Adrenal gland (tissue), 12 donors: ENCODE data around the gene NHSL2. TPM values are rescaled to one million over a fixed set of nuclear protein-coding genes. Genes with fewer than 3 reads are reported as not detected.

Experiments
- DNase-seq, 7 donors: peaks; one replicate each; pipeline ENCODE4 v3.0.0-alpha.2; 2019 to 2020
- H3K27ac ChIP-seq, 5 donors: fragments of 200-600 bp; sonication (generic) in 4 of 5; 1 replicate in 3 of 5; 2 replicates in 2 of 5; pipeline versions ENCODE4 v1.5.1 to v1.8.0; 2016 to 2020; ENCODE audit warnings: mild to moderate bottlenecking in 1 of 5
- H3K27me3 ChIP-seq: fragments of 200-600 bp; 2 replicates; pipeline ENCODE4 v1.8.0; 2021
- H3K36me3 ChIP-seq, 2 donors: fragments of 200-600 bp; replicated peaks in 1 of 2; 1 replicate in 1 of 2; 2 replicates in 1 of 2; pipeline versions ENCODE4 v1.5.1 to v1.8.0; 2018 to 2022
- H3K4me1 ChIP-seq, 2 donors: fragments of 200-600 bp; replicated peaks in 1 of 2; 1 replicate in 1 of 2; 2 replicates in 1 of 2; pipeline versions ENCODE4 v1.5.1 to v1.8.0; 2018 to 2021
- H3K4me3 ChIP-seq, 4 donors: fragments of 200-600 bp; sonication (generic) in 3 of 4; one replicate each; pipeline ENCODE4 v1.5.1; 2016 to 2018
- H3K9me3 ChIP-seq, 3 donors: fragments of 200-600 bp; sonication (generic) in 1 of 3; replicated peaks in 1 of 3; 1 replicate in 2 of 3; 2 replicates in 1 of 3; pipeline versions ENCODE4 v1.5.1 to v1.8.0; 2016 to 2021
- CTCF ChIP-seq, 6 experiments: fragments of 450-650 bp in 4 of 6; fragments of 200-600 bp in 2 of 6; sonication (generic) in 1 of 6; IDR thresholded peaks; 1 replicate in 5 of 6; 2 replicates in 1 of 6; pipeline versions ENCODE4 v1.5.1 to v1.8.0; 2016 to 2021; ENCODE audit warnings: antibody characterized with exemption in 6 of 6, mild to moderate bottlenecking in 2 of 6, moderate library complexity in 1 of 6
- POLR2A ChIP-seq, 2 donors: fragments of 450-650 bp; IDR thresholded peaks; one replicate each; pipeline ENCODE4 v1.6.1; 2017; ENCODE audit warnings: antibody characterized with exemption in 2 of 2, mild to moderate bottlenecking in 2 of 2, moderate library complexity in 1 of 2
- WGBS, 4 donors: extraction: QIAGEN DNeasy Blood & Tissue Kit in 2 of 4; methylation state at CpG; one replicate each; pipeline versions ENCODE4 v1.1.5 to v1.1.7; 2013 to 2017; 5-methylcytosine and 5-hydroxymethylcytosine counted together
- intact Hi-C, 2 donors: fragments of 100-400 bp; cut with DNase I; formaldehyde crosslinking; loops; one replicate each; pipeline versions ENCODE4 v1.14.1 to v1.15.0; 2022 to 2023
- polyA plus RNA-seq, 3 donors: library from polyadenylated mRNA; stranded (reverse); fragments of 200-250 nt in 2 of 3; fragments of 350-450 nt in 1 of 3; fragmentation: Illumina TruSeq in 1 of 3; extraction: RNeasy Lipid Tissue Mini Kit (QIAGEN cat#74804) in 1 of 3; gene quantifications; one replicate each; pipeline ENCODE4 v1.2.3, GENCODE V29; 2013 to 2014
- total RNA-seq, 9 donors: library from RNA; depleted of rRNA in 4 of 9; stranded (reverse); fragments of >200 nt in 4 of 9; fragments of 120-200 nt in 1 of 9; fragmentation: NEBNext Ultra II Directional in 1 of 9; extraction: Animal tissue kit (Norgen Biotek cat#: 25700) in 1 of 9; gene quantifications; one replicate each; pipeline versions ENCODE4 v1.1.0 to v1.2.4, GENCODE V29; 2013 to 2023
- donor health status: healthy with polysubstance abuse.
- donor health status: Bipolar disorder and iron deficiency.
- donor health status: DM: yes; HTN: yes; CAD: no.
- donor health status: DM: no; HTN: no; CAD: no.
- donor health status: DM: no; HTN: no; CAD: no.
- donor health status: DM: yes; HTN: yes; CAD: no.

Gene NHSL2
- total and polyA plus RNA-seq, 12 donors: 1.3 to 18.2 (median 4.8) TPM

- 66 to 86% (median 80%) methylated on average over 12 to 13 of the region's 13 CpGs for WGBS, 4 donors
- peaks cover 10% of the 10 kb centered on the region for H3K27me3 ChIP-seq
These were observed 199.6 kb downstream of the NHSL2 start for GRCh38 chrX:72110051-72110875.

GRCh38 chrX:72110876-72111708 lies 200.4 kb downstream of the NHSL2 start:
- Histone ChIP-seq H3K4me1 (no peaks in the 10 kb centered on the region), H3K9me3 (no peaks in the 10 kb centered on the region), H3K27ac (no peak overlapping the region), H3K36me3 (no peaks in the 10 kb centered on the region), H3K4me3 (no peak overlapping the region), H3K27me3 (peaks cover 10% of the 10 kb centered on the region)
- 79 to 89% (median 85%) methylated on average over 8 to 11 of the region's 11 CpGs for WGBS, 4 donors
- TF ChIP-seq CTCF (IDR thresholded peaks at IDR 0.05) (no peak), POLR2A (IDR thresholded peaks at IDR 0.05) (no peak)
- peak in 1 of 7 donors; percentile 2 for DNase-seq
- intact Hi-C loops: no loop called here

More at GRCh38 chrX:72110051-72110875, 199.6 kb downstream of the NHSL2 start:
- no peaks in the 10 kb centered on the region for H3K9me3 ChIP-seq
- H3K4me1 ChIP-seq: no peaks in the 10 kb centered on the region
- intact Hi-C loops: no loop called here
- no peak overlapping the region for H3K4me3 ChIP-seq
- no peaks in the 10 kb centered on the region for H3K36me3 ChIP-seq
- DNase-seq: no peak
- no peak for TF ChIP-seq CTCF (IDR thresholded peaks at IDR 0.05)
- no peak overlapping the region for H3K27ac ChIP-seq

GRCh38 chrX:72113461-72113860 lies 202.8 kb downstream of the NHSL2 start:
- WGBS, 4 donors: 75 to 100% (median 83%) methylated on average over 1 to 6 of the region's 6 CpGs
- intact Hi-C loops: no loop called here

More at GRCh38 chrX:72113461-72113860, 202.8 kb downstream of the NHSL2 start:
- Histone ChIP-seq H3K36me3 (no peaks in the 10 kb centered on the region), H3K9me3 (no peaks in the 10 kb centered on the region), H3K27me3 (peaks cover 4% of the 10 kb centered on the region), H3K4me1 (no peaks in the 10 kb centered on the region), H3K4me3 (no peak overlapping the region), H3K27ac (no peak overlapping the region)
- no peak for DNase-seq
- TF ChIP-seq POLR2A (IDR thresholded peaks at IDR 0.05): no peak
- no peak for TF ChIP-seq CTCF (IDR thresholded peaks at IDR 0.05)
